SW 1271 (cell line): Measurements from ENCODE around the gene ATP9B.

ENCODE experiments used
- DNase-seq, 2 experiments: peaks; one replicate each; lab custom pipeline; 2025; lab: John Stamatoyannopoulos, UW

ATP9B gene

GRCh38 chr18:79380816-79381806 lies 311.9 kb downstream of the ATP9B start:
- DNase-seq, result peak; percentile 7 to 18

GRCh38 chr18:79381811-79382311 lies 312.7 kb downstream of the ATP9B start:
- DNase-seq, result no peak

- DNase-seq, result no peak
Measured at GRCh38 chr18:79382681-79383387, 313.6 kb downstream of the ATP9B start.

GRCh38 chr18:79383388-79384056 lies 314.3 kb downstream of the ATP9B start:
- no peak for DNase-seq

GRCh38 chr18:79384151-79384807 lies 315.1 kb downstream of the ATP9B start:
- DNase-seq, result no peak

- no peak for DNase-seq
Measured at GRCh38 chr18:79384834-79385233, 315.6 kb downstream of the ATP9B start.

GRCh38 chr18:79385326-79385707 lies 316.1 kb downstream of the ATP9B start:
- no peak for DNase-seq

- DNase-seq, result no peak
Measured at GRCh38 chr18:79385708-79386341, 316.6 kb downstream of the ATP9B start.

- DNase-seq, result no peak
Measured at GRCh38 chr18:79386547-79386946, 317.4 kb downstream of the ATP9B start.

- no peak for DNase-seq
Measured at GRCh38 chr18:79387214-79387613, 318.0 kb downstream of the ATP9B start.

GRCh38 chr18:79387615-79388014 lies 318.4 kb downstream of the ATP9B start:
- no peak for DNase-seq

GRCh38 chr18:79388043-79388442 lies 318.8 kb downstream of the ATP9B start:
- DNase-seq, result no peak

GRCh38 chr18:79389689-79390088 lies 320.5 kb downstream of the ATP9B start:
- no peak for DNase-seq

GRCh38 chr18:79392226-79392625 lies 323.0 kb downstream of the ATP9B start:
- DNase-seq, result no peak

- no peak for DNase-seq
Measured at GRCh38 chr18:79393181-79393634, 324.0 kb downstream of the ATP9B start.

- peak; percentile 33 to 56 for DNase-seq
Measured at GRCh38 chr18:79393635-79394533, 324.7 kb downstream of the ATP9B start.

- no peak for DNase-seq
Measured at GRCh38 chr18:79394534-79395307, 325.5 kb downstream of the ATP9B start.

GRCh38 chr18:79395308-79395640 lies 326.1 kb downstream of the ATP9B start:
- DNase-seq, result no peak

GRCh38 chr18:79395761-79396404 lies 326.7 kb downstream of the ATP9B start, which contains the start of gene NFATC1:
Gene NFATC1, plus strand, starts transcription at chr18:79395930. Its CDS starts 295 bp downstream, at chr18:79396225.
- peak in 1 of 2 experiments; percentile 33 for DNase-seq
